SIG-M5 (cell line): Measurements from ENCODE around the gene GARS1.
"Not testable (repeated sequence)": the region's sequence is repeated elsewhere in the genome, so short reads cannot be mapped to it uniquely, and the experiment has no call there.

Source experiments
- DNase-seq: peaks from one replicate; lab custom pipeline; 2025; lab: John Stamatoyannopoulos, UW

The GARS1 gene, protein sequence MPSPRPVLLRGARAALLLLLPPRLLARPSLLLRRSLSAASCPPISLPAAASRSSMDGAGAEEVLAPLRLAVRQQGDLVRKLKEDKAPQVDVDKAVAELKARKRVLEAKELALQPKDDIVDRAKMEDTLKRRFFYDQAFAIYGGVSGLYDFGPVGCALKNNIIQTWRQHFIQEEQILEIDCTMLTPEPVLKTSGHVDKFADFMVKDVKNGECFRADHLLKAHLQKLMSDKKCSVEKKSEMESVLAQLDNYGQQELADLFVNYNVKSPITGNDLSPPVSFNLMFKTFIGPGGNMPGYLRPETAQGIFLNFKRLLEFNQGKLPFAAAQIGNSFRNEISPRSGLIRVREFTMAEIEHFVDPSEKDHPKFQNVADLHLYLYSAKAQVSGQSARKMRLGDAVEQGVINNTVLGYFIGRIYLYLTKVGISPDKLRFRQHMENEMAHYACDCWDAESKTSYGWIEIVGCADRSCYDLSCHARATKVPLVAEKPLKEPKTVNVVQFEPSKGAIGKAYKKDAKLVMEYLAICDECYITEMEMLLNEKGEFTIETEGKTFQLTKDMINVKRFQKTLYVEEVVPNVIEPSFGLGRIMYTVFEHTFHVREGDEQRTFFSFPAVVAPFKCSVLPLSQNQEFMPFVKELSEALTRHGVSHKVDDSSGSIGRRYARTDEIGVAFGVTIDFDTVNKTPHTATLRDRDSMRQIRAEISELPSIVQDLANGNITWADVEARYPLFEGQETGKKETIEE

GRCh38 chr7:30594540-30595435, at the start of gene GARS1:
Gene GARS1 (plus strand): TSS chr7:30594878. CDS start chr7:30594922, 44 bp downstream.
- DNase-seq = peak; percentile 2

DNA sequence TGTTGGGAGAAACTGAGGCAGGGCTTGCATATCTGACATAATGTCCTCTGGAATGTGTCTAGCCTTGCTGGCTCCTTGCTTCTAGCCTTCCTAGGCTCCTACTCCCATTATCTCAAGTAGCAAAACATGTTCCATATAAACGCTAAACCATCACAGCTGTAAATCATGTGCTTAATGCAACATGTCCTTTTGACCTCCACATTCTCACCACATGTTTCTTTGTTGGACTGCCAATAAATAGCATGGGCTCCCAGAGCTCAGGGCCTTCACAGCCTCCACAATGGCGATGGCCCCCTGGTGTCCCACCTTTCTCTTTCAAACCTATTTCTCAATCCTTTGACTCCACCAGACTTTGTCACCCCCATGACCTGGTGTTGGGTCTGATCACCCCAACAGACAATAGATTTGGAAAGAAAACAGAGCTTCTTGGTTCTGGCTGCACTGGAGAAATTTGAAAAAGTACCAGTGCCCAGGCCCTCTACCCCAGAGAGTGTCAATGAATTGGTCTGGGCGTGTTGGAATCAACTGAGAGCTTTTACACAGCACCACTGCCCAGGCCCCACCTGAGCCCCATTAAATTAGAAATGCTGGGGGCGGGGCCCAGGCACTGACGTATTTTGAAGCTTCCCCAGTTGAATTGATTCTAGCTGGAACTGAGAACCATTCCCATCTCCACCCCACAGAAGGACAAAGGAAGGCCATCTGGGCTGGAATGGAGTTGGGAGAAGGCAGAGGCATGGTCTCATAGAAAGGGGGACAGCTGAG, 48.7 kb upstream of the GARS1 start:
- no peak for DNase-seq

DNA sequence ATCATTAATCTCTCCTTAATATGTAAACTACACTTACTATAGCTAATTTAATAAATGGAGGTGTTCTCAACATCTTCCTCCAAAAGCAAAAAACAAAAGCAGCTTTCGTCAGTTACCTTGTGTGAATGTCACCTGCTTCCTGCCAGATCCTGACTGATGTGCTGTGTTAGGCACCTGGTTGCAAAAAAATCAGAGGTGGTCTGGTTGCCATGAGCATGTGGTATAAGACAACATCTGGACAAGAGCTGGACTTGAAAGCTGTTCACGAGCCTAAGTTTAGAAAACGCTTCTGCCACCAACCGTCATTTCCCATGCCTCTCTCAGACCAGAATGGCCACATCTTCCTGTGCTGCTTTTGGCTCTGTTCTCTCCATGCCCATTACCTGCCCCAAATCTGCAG, 48.1 kb upstream of the GARS1 start:
- no peak for DNase-seq

- no peak for DNase-seq
These were observed 45.8 kb upstream of the GARS1 start for GRCh38 chr7:30548845-30549244.

GRCh38 chr7:30549931-30550493, 44.7 kb upstream of the GARS1 start:
- DNase-seq = no peak

- no peak for DNase-seq
These were observed 42.3 kb upstream of the GARS1 start for GRCh38 chr7:30552330-30552729.

DNA sequence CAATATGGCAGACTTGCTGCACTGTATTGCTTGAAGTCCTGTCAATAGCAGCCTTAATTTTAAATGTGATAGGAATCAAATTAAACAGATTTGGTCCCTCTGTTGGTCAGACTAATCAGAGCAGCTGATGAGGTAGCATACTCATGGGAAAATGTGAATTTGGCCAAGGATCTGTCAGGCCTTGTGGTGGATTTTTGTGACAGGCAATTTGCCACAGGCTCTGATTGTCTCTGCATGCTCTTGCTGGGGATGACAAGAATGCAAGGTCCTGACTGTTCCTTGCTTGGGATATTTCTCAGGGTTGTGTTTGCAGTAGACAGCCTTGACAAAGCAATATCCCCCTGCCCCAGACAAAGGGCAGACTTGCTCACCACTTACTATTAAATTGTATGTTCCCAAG, 41.5 kb upstream of the GARS1 start:
- no peak for DNase-seq

- DNase-seq = no peak
These were observed 41.1 kb upstream of the GARS1 start for GRCh38 chr7:30553546-30553945.

GRCh38 chr7:30555525-30555924, 39.2 kb upstream of the GARS1 start:
- no peak for DNase-seq

DNA sequence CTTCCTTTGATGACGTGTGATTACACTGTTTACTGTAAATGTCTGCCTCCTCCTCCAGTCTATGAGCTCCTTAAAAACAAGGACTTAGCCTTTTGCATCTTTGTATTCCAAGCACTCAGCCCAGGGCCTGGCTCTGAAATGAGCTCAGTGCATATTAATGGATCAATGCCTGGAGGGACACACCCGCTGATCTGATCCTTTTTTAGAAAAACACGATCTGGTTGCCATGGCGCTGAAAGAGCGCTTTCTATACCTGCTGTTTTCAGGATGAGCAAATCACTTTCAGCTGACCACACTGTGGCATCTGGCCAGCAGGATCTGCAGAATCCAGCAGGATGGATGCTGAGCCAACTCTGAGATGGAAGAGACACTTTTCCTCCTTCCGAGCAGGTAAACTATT, 37.8 kb upstream of the GARS1 start:
- no peak for DNase-seq

- DNase-seq = no peak
These were observed 37.4 kb upstream of the GARS1 start for GRCh38 chr7:30557245-30557644.

GRCh38 chr7:30559611-30560010, 35.1 kb upstream of the GARS1 start:
- no peak for DNase-seq

DNA sequence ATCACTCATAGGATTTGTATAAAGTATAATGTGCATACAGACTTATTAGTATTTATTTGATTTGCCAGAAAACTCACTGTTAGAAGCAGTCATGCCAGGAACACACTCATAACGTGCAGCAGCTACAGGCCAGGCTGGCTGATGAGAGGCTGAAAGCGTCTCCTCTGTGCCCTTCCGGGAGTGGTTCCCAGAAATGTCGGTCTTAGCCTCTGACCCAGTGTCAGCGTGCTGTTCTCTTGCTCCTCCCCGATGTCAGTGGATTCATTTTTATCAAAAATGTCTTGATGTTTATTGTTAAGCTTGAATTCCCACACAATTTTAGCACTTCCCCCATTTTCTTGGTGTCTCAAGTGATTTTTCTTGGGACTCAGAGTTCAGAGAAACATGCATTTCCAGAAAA, 33.3 kb upstream of the GARS1 start:
- DNase-seq = no peak

- DNase-seq = no peak
These were observed 32.2 kb upstream of the GARS1 start for GRCh38 chr7:30562498-30562897.

DNA sequence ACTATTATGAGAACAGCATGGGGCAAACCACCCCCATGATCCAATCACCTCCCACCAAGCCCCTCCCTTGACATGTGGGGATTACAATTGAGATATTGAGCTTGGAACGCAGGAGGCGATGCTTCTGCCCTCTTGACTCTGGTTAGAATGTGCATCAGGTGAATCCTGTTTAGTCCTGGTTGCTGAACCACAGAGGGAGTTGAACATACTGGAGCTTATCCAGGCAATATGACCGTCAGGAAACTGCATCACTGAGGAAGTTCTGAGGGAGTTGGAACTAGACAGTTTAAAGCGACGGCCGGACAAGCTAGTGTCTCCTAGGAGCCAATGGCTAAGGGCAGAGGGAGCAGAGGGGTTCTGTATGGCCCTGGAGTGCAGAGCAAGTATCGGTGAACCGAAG, 31.8 kb upstream of the GARS1 start:
- no peak for DNase-seq

DNA sequence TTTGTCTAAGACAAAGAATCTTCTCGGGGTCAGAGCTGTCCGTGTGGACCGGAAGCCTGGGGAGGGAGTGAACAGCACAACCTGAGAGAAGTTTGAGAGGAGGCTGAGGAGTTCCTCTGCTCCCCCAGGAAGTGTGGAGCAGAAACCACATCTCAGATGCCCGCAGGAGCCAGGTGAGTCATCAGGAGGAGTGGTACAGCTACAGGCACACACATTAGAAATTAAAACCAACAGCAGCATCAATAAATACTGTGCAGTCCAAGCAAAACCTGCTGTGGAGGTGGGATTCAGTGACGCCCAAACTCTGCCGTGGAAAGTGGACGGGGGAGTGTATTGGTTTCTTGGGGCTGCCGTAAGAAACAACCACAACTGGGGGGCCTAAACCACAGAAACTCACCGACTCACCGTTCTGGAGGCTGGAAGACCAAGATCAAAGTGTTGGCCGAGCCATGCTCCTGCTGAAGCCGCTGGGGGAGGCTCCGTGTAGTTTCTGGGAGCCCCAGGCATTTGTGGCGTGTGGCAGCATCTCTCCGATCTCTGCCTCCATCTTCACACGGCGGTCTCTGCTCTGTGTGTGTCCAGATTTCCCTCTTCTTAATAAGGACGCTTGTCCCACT, 31.2 kb upstream of the GARS1 start:
- DNase-seq = no peak

DNA sequence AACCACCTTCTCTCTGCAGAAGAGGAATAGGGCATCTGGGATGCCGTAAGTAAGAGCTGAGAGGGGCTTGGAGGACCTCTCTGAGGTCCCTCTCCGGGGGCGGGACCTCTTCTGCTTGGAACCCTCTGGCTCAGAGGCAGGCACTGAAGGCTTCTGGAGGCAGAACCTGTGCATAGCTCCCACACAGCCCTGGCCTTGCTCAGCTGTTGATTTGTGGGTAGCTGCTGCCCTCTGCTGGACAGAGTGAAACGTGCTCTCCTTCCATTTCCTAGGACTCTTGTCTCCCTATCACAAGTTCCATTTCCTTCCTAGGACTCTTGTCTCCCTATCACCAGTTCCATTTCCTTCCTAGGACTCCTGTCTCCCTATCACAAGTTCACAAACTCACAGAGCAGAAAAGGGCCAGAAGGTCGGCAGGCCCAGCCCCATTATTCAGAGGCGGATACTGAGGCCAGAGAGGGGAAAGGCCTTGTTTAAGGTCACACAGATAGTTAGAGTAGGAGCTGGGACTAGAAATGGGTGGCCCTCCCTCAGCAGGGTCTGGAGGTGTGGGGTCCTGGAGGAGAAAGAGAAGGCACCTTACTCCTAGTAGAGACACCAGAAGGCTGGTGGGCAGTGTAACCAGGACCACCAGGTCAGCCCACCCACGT, 30.3 kb upstream of the GARS1 start:
- peak; percentile 4 for DNase-seq

- DNase-seq = no peak
These were observed 28.1 kb upstream of the GARS1 start for GRCh38 chr7:30566596-30566995.

- no peak for DNase-seq
These were observed 27.6 kb upstream of the GARS1 start for GRCh38 chr7:30567081-30567480.

- not testable (repeated sequence) for DNase-seq
These were observed 24.4 kb upstream of the GARS1 start for GRCh38 chr7:30570238-30570637.
